ENCODE measurements around the gene IL1RN. TPM values are rescaled to one million over a fixed set of nuclear protein-coding genes. Genes with fewer than 3 reads are reported as not detected.

Gene IL1RN
- total and polyA plus RNA-seq, 2 donors (not counting 3 experiments of a cell fraction or from before 2014, with no cell fraction given), result not detected

- Histone ChIP-seq H3K9ac (replicated peaks; ENCODE audit: extremely low read depth, insufficient read depth, low read length) (no peak overlapping the region), H3K36me3 (ENCODE audit: control insufficient read depth in 2 of 2, extremely low read depth in 1 of 2, insufficient read depth in 2 of 2, low read length in 2 of 2) (no peaks in the 10 kb centered on the region), H3K4me1 (ENCODE audit: control insufficient read depth, extremely low read depth, insufficient read depth, low read length) (no peaks in the 10 kb centered on the region), H3K9me1 (replicated peaks; ENCODE audit: control insufficient read depth, extremely low read depth, insufficient read depth, low read length) (no peaks in the 10 kb centered on the region), H2AFZ (ENCODE audit: low read depth, low read length) (no peak overlapping the region), H3K9me3 (replicated peaks; ENCODE audit: control insufficient read depth, insufficient read depth, low read length) (no peaks in the 10 kb centered on the region), H3K27ac (ENCODE audit: insufficient read depth, low read depth, low read length) (no peak overlapping the region), H3K27me3 (ENCODE audit: control insufficient read depth in 2 of 2, insufficient read depth in 2 of 2, low read length in 2 of 2) (peaks cover 0 to 19% of the 10 kb centered on the region in 2 experiments), H3K4me3 (replicated peaks in 1 of 3; ENCODE audit: insufficient read depth in 1 of 3, low read depth in 1 of 3, low read length in 3 of 3) (no peak overlapping the region), H3K79me2 (ENCODE audit: control insufficient read depth, insufficient read depth, low read length) (no peaks in the 10 kb centered on the region), H4K20me1 (replicated peaks; ENCODE audit: control insufficient read depth, extremely low read depth, insufficient read depth, low read length) (no peaks in the 10 kb centered on the region), H3K4me2 (ENCODE audit: insufficient read depth, low read length) (no peak overlapping the region)
- dilution Hi-C loops (cut with MboI; ENCODE audit: extremely low pct_ligation_motif_present, low sequenced_read_pairs) (no loop called here), intact Hi-C loops (cut with micrococcal nuclease) (no loop called here)
- POLR2A ChIA-PET, result no interaction called here
- CTCF ChIA-PET, result interaction anchor here (1.2 kb wide), 1 partner anchor 9 kb away, joined by 4 read pairs; no protein-coding TSS in a partner anchor
- no TSS peak for BruUV-seq (replicated peaks)
- TF ChIP-seq FOS (IDR thresholded peaks at IDR 0.05; ENCODE audit: borderline replicate concordance, insufficient read depth, low read length) (no peak), MAX (IDR thresholded peaks at IDR 0.05; ENCODE audit: insufficient read depth, insufficient read length) (no peak), GATA2 (IDR thresholded peaks at IDR 0.05; ENCODE audit: insufficient read depth, insufficient read length, low read depth, low read length) (no peak), CTCF (IDR thresholded peaks at IDR 0.05; ENCODE audit: extremely low read depth in 1 of 2, insufficient read depth in 1 of 2, low read depth in 1 of 2, low read length in 2 of 2) (no peak), POLR2A (IDR thresholded peaks at IDR 0.05; ENCODE audit: low read depth, low read length) (no peak), EZH2 (IDR thresholded peaks at IDR 0.05; ENCODE audit: borderline replicate concordance, low read depth, low read length, severe bottlenecking) (no peak), MYC (IDR thresholded peaks at IDR 0.05; ENCODE audit: low read depth, low read length) (no peak), JUN (IDR thresholded peaks at IDR 0.05; ENCODE audit: borderline replicate concordance, insufficient read depth, insufficient read length, low read depth) (no peak), POLR2AphosphoS5 (IDR thresholded peaks at IDR 0.05; ENCODE audit: insufficient read depth, low read depth, low read length) (no peak)
- DNase-seq (ENCODE audit: low read depth, low spot score) (no peak), FAIRE-seq (no peak)
Measured at GRCh38 chr2:113169586-113169985, 42.2 kb downstream of the IL1RN start.
